SK-MEL-5 (cell line): Measurements from ENCODE around the gene CXCL16. TPM values are rescaled to one million over a fixed set of nuclear protein-coding genes. Genes with fewer than 3 reads are reported as not detected.

Experiments
- DNase-seq: peaks from one replicate; pipeline ENCODE4 v3.0.0-alpha.2; 2016; ENCODE audit warnings: low read depth, low spot score
- in situ Hi-C: cut with HindIII; loops from 2 replicates; pipeline ENCODE4 v1.10.0; 2016; ENCODE audit warnings: low sequenced_read_pairs, high pct_unique_total_duplicates, low pct_unique_long_range_greater_than_20kb
- total RNA-seq: library from RNA; depleted of rRNA; stranded (reverse); fragments of >200 nt; shearing (Covaris generic); gene quantifications from 2 replicates; pipeline ENCODE4 v1.2.3, GENCODE V29; 2014

CXCL16 gene
- total RNA-seq, 1 experiment from 2014 or later, result 10.0 TPM

- in situ Hi-C loops, result no loop called here
- DNase-seq, result no peak
Observed at GRCh38 chr17:4764595-4764994, 24.9 kb upstream of the CXCL16 start.

- in situ Hi-C loops, result no loop called here
- no peak for DNase-seq
Observed at GRCh38 chr17:4759776-4760236, 20.1 kb upstream of the CXCL16 start.

DNA sequence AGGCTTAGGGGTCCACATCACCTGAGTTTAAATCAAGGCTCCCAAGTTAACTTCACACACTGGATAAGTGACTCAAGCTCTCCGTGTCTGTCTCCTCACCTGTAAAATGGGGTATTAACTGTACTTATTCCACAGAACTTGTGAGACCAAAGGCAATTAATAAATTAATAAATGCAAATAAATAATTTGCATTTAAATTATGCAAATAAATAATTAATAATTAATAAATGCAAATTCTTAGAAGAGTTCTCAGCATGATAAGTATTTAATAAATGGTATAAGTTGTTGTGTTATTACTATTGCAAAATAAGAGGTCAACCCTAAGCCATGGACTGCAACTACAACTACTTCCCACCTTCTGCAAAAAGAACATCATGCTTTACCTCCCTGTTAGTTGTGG is 13.7 kb upstream of the CXCL16 start:
- no peak for DNase-seq
- in situ Hi-C loops, result no loop called here

DNA sequence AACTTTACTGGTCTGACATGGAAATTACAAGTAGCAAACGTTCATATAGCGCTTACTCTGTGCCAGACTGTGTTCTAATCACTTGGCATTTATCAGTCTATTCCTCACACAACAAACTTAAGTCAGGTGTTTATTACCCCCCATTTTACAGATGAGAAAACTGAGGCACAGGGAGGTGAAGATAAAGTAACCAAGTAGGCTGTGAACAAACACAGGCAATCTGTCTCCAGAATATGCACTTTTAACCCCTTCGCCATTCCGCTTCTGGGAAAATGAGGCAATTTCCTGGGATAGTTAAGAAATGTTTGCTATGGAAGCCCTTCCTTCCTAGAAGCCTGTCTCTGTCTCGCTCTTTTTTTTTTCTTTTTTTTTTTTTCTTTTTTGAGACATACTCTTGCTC is 12.2 kb upstream of the CXCL16 start:
- DNase-seq, result no peak
- in situ Hi-C loops, result no loop called here

DNA sequence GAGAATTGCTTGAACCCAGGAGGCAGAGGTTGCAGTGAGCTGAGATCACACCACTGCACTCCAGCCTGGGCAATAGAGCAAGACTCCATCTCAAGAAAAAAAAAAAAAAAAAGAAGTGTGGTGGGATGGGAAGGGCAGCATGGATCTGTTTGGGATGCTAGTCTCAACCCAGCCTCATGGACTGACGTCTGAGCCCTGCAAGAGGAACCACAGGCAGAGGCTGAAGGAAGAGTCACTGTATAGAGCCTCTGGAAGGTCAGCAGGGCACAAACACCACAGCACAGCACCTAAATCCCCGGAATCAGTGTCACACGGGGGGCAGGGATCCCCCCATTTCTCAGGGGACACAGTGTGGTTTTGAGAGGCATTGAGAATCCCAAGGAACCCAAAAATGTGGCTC is 10.9 kb upstream of the CXCL16 start:
- DNase-seq, result no peak
- in situ Hi-C loops, result no loop called here

DNA sequence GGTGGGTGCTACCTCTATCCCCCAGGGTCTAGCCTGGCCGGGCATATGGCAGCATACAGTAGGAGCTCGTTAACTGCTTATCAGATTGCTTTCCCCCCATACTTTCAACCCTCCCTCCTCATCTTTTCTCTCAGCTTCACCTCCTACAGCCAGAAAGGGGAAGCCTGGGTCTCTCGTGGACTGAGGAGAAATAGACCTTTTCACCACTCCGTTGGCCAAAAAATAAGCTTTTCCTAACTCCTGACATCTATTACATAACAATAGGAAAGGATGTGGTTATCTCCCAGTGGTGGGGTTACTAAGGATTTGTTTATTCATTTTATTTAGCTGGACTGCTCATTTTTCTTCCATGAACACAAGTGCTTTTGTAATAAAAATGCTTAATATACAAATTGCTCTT is 9.0 kb upstream of the CXCL16 start:
- in situ Hi-C loops, result no loop called here
- peak; percentile 11 for DNase-seq

DNA sequence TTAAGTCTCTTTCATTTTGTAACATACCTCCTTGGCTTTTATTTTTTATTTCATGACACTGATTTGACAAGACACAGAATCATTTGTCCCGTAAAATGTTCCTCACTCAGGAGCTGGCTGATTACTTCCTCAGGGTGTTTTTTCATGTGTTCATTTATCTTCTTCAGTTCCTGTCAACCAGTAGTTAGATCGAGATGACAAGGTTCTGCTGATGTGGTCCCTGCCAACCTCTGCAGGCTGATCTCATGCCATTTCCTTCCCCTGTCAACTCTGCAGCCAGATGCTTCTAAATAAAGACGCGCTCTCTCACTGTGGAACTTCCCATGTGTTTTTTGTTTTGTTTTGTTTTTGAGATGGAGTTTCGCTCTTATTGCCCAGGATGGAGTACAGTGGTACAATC is 8.1 kb upstream of the CXCL16 start:
- in situ Hi-C loops, result no loop called here
- no peak for DNase-seq

DNA sequence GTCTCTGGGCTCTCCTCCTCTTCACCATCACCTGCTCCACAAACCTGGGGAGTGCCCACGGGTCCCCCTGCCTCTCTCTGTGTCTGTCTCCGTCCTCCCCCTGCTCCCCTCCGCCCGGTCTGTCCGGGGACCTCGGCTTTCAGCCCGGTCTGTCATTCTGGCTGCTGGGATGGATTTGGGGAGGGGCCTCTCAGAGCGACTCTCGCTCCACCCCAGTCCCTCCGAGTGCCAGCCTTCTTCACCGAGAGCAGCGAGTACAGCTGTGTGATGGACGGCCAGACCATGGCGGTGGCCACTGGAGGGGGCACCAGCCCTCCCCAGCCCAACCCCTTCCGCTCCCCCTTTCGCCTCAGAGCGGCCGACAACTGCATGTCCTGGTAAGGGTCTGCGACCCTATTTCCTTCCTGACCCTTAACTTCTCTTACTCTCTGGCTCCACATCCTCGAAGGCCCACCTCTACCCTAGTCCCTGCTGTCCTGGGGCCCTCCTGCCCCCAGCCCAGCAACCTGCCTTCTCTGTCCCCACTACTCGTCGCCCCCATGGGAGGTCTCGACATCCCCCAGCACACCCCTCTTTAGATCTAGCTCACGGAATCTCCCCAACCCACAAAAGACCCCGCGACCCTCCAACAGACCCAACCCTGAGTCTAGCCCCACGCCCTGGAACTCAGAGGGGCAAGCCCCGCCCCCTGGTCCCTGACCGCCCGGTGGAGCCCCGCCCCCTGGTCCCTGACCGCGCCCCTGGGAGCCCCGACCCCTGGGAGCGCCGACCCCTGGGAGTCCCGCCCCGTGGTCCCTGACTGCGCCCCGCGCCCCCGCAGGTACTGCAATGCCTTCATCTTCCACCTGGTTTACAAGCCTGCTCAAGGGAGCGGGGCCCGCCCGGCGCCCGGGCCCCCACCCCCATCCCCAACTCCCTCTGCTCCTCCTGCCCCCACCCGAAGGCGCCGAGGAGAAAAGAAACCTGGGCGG is 5.6 kb upstream of the CXCL16 start:
- in situ Hi-C loops, result no loop called here
- DNase-seq, result no peak

DNA sequence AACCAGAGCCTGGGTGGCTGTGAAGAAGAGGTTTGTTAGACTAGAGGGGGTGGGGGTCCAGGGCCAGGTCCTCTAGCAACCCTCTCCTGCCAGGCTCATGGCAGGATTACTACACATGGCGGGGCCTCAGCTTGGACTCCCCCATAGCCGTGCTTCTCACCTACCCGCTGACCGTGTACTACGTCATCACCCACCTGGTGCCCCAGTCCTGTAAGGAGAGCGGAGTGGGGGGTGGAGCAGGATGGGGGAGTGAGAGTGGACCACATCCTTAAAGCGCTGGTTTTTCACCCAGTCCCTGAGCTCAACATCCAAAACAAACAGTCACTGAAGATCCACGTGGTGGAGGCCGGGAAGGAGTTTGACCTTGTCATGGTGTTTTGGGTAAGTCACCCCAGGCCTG is 4.2 kb upstream of the CXCL16 start:
- DNase-seq, result no peak
- in situ Hi-C loops, result no loop called here

DNA sequence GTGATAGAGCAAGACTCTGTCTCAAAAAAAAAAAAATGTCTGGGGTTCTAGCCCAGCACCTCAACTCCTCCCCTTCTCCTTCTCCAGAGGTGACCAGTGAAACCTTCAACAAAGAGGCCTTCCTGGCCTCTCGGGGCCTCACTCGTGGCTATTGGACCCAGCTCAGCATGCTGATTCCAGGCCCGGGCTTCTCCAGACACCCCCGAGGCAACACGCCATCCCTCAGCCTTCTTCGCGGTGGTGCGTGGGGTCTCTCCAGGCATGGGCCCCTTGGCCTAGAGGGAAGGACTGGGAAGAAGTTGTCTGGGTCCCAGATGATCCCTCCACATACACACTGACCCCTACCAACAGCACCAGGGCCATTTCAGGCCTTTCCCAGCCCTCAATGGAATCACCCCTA is 3.5 kb upstream of the CXCL16 start:
- in situ Hi-C loops, result no loop called here
- no peak for DNase-seq

GRCh38 chr17:4742629-4743028 is 2.9 kb upstream of the CXCL16 start:
- in situ Hi-C loops, result no loop called here
- no peak for DNase-seq

- in situ Hi-C loops, result no loop called here
Observed at GRCh38 chr17:4742133-4742532, 2.4 kb upstream of the CXCL16 start.

DNA sequence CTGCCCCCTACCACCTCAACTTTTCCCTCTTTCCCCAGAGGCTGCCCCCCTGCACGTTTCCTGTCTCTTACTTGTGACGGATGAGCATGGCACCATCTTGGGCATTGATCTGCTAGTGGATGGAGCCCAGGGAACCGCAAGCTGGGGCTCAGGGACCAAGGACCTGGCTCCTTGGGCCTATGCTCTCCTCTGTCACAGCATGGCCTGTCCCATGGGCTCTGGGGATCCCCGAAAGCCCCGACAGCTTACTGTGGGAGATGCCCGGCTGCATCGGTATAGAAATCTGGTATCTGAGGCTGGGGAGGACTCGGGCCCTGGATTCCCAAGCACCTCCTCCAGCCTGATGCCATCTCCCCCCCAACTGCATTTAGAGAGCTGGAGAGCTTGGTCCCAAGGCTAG is 1.8 kb upstream of the CXCL16 start:
- in situ Hi-C loops, result no loop called here

More at GRCh38 chr17:4742133-4742532, 2.4 kb upstream of the CXCL16 start:
- no peak for DNase-seq

DNA sequence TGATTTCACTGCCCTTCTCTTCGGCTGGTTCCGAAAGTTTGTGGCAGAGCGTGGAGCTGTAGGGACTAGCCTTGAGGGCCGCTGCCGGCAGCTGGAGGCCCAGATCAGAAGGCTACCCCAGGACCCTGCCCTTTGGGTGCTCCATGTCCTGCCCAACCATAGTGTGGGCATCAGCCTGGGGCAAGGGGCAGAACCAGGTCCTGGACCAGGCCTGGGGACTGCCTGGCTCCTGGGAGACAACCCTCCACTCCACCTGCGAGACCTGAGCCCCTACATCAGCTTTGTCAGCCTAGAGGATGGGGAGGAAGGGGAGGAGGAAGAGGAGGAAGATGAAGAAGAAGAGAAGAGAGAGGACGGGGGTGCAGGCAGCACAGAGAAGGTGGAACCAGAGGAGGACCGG is 856 bp upstream of the CXCL16 start:
- DNase-seq, result no peak
- in situ Hi-C loops, result no loop called here

More for the DNA sequence above, 1.8 kb upstream of the CXCL16 start:
- no peak for DNase-seq

DNA sequence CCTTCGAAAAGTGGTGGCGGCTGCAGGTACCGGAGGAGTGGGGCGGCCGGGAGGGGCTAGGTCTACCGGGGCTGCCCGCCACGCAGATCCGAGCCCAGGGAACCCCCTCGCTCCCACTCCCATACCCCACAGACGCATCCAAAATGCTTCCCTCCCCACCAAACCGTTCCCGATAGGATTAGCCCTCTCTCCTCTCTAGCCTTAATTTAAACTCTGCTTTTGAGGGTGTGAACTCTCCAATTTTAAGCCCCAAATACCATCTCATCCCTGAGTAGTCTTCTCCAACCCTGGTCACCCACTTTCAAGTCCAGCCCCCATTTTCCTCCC is 260 bp upstream of the CXCL16 start:
- DNase-seq, result no peak
- in situ Hi-C loops, result no loop called here

DNA sequence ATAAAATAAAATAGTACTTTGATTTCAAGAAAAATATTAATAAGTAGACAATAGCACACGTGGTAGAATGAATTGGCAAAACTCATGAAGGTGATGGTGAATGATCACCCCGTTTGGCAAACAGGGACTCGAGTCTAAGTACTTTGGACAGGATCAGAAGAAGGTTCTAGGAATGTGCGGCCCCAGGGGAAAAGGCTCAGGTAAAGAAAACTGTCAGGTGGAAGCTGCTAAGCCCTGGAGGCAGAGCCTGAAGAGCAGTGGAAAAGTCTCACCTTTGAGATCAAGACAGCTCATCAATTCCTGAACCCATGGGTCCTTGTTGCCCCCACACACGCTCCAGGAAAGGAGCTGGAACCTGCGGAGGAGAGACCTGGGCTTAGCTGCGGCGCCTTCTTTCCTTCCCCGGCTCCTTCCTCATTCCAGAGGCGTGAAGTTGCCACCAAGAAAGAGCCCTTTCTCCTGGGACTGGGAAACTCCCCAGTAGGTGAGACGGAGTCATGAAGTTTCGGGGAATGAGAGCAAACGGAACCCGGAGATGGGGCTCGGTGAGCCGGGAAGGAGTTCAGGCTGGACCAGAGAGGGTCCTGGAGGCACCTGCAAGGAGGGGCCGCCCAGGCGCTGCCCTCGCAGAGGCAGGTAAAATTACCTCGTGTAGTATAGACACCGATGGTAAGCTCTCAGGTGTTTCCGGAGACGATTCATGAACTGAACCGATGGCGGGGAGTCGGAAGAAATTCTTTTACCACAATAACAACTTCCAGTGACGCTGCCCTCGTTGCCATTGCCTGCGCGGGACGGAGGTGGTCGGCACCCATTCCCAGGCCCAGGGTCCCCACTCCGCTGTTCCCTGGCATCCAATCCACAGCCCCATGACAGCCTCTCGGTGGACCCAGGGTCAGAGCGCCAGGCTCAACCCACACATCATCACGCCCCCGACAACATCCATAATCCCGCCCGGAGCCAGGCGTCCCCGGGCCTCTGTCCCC is 1.3 kb downstream of the CXCL16 start:
- no peak for DNase-seq
- in situ Hi-C loops, result no loop called here

- in situ Hi-C loops, result no loop called here
Observed at GRCh38 chr17:4735876-4736651, 3.7 kb downstream of the CXCL16 start.

More at GRCh38 chr17:4735876-4736651, 3.7 kb downstream of the CXCL16 start:
- no peak for DNase-seq
